ENCODE results near the gene MIA3. TPM values are rescaled to one million over a fixed set of nuclear protein-coding genes. Genes with fewer than 3 reads are reported as not detected.

The MIA3 gene
- total and polyA plus RNA-seq, 2 of the 4 experiments (the other 2 are of a cell fraction): 35.0 to 45.4 TPM

GRCh38 chr1:222702210-222702609, 84.3 kb downstream of the MIA3 start:
- H3K18ac ChIP-seq (ENCODE audit: low read depth, low read length): no peak overlapping the region
- no peak overlapping the region for H3K23ac ChIP-seq (ENCODE audit: low read depth, low read length)
- no peak overlapping the region for H2AK9ac ChIP-seq (replicated peaks; ENCODE audit: low read depth, low read length, poor library complexity)
- H3K27ac ChIP-seq (ENCODE audit: insufficient read depth, low read length): no peak overlapping the region
- peaks cover 14% of the 10 kb centered on the region; the same call in 1 of the 2 replicates for H3K36me3 ChIP-seq (ENCODE audit: control insufficient read depth, insufficient read depth, low read length)
- ChIA-PET POLR2A (ENCODE audit: unreplicated experiment) (no interaction called here), CTCF (no interaction called here)
- H2BK15ac ChIP-seq (ENCODE audit: low read depth, low read length): no peak overlapping the region
- peaks cover 15 to 31% of the 10 kb centered on the region in 2 experiments; a peak in 3 of 4 replicates for H3K79me1 ChIP-seq (ENCODE audit: low read depth in 1 of 2, low read length in 2 of 2)
- no CpG with 5 or more reads among the region's 4 CpGs for WGBS, 2 experiments (ENCODE audit: extremely low coverage in 2 of 2, insufficient read length in 1 of 2)
- no peak overlapping the region for H3K4ac ChIP-seq (ENCODE audit: low read depth, low read length)
- H3K4me1 ChIP-seq (ENCODE audit: control insufficient read depth, insufficient read depth, low read length): no peaks in the 10 kb centered on the region
- intact Hi-C loops (cut with micrococcal nuclease) (no loop called here), dilution Hi-C loops (cut with HindIII; ENCODE audit: low sequenced_read_pairs, unreplicated experiment) (no loop called here), in situ Hi-C loops (cut with MboI; ENCODE audit: low sequenced_read_pairs) (no loop called here)
- no peak overlapping the region for H2BK20ac ChIP-seq (ENCODE audit: low read depth, low read length)
- H3K9me1 ChIP-seq (ENCODE audit: insufficient read depth, low read length): no peaks in the 10 kb centered on the region
- no peak overlapping the region for H2AK5ac ChIP-seq (ENCODE audit: low read depth, low read length)
- H4K8ac ChIP-seq (ENCODE audit: low read depth in 2 of 2, low read length in 2 of 2): no peak overlapping the region
- H2BK120ac ChIP-seq (ENCODE audit: low read depth, low read length): no peak overlapping the region
- DNase-seq (no peak), ATAC-seq (ENCODE audit: low read depth) (no peak)
- H3K9ac ChIP-seq (ENCODE audit: low read depth, low read length): no peak overlapping the region
- H4K20me1 ChIP-seq (ENCODE audit: insufficient read depth, low read length): no peaks in the 10 kb centered on the region; the same call in 1 of the 2 replicates
- no peaks in the 10 kb centered on the region for H3K27me3 ChIP-seq (ENCODE audit: control insufficient read depth, insufficient read depth, low read length)
- H4K5ac ChIP-seq (ENCODE audit: low read depth, low read length): no peak overlapping the region
- H3K4me3 ChIP-seq (ENCODE audit: insufficient read depth, low read depth, low read length): no peak overlapping the region
- H3K56ac ChIP-seq (ENCODE audit: extremely low read depth, insufficient read depth, low read length): no peak overlapping the region
- no peak overlapping the region for H3K14ac ChIP-seq (replicated peaks; ENCODE audit: low read depth, low read length)
- no peaks in the 10 kb centered on the region for H3K9me3 ChIP-seq (ENCODE audit: control insufficient read depth, insufficient read depth, low read length)
- no TSS peak for BruUV-seq (replicated peaks)
- H4K91ac ChIP-seq (ENCODE audit: insufficient read depth, low read depth, low read length): no peak overlapping the region
- H2AFZ ChIP-seq (replicated peaks; ENCODE audit: low read length, poor library complexity): no peak overlapping the region
- no peak for TF ChIP-seq POLR2A (IDR thresholded peaks at IDR 0.05; ENCODE audit: low read depth, low read length)
- no peak for TF ChIP-seq BHLHE40 (IDR thresholded peaks at IDR 0.05; ENCODE audit: low read depth, low read length)
- no peak overlapping the region for H2BK5ac ChIP-seq (ENCODE audit: low read depth, low read length, poor library complexity, severe bottlenecking)
- H3K4me2 ChIP-seq (ENCODE audit: low read depth, low read length): no peak overlapping the region
